GM19193 (cell line): ENCODE results near the gene TXNRD1.

ENCODE experiments used
- POLR2A ChIP-seq: IDR thresholded peaks from 4 replicates; pipeline ENCODE4 v1.6.1; 2011; ENCODE audit not compliant: insufficient read depth, insufficient read length; ENCODE audit errors: extremely low read depth

The TXNRD1 gene

DNA sequence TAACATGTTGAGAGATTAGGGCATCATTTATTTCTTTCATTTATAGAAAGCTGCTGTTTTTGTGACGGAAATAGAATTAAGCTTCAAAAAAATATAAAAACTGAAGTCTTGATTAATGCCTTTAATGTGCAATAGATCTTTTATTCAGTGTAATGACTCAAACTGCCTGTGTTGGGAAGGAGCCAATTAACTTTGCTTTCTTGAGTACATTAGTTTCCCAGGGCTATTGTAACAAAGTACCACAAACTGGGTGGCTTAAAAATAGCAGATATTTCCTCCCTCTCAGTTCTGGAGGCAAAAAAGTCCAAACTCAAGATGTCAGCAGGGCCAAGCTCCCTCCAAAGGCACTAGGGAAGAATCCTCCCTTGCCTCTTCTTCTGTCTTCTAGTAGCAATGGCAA, 124.6 kb downstream of the TXNRD1 start:
- no peak for TF ChIP-seq POLR2A

DNA sequence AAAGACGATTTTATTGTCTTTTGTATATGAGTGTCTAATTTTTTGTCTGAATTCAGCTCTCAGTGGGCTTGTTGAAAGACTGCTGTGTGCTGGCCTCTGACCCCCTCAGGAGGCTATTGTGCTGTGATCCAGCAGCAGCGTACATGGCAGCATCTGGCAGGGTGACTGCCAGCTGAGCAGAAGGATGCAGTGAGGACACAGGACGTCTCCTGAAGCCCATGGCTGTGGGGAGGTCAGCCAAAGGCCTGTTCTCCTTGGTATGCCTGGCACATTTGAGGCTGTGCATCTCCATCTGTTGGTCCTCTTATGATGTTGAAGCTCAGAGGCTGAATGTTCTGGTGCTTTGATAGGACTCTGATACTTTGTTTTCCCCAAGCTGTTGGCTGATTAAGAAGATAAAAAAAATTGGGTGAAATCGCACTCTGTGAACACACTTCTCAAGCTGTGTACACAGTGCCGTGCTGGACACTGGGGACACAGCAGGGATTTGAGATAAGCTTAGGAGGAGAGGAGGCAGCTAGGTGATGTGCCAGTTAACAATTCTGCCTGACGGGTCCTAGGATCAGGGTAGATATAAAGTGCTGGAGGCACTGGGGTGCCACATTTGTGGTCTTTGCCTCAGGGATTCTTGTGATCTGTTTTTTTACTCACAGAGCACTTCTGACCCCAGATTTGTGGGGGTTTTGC, 125.5 kb downstream of the TXNRD1 start:
- no peak for TF ChIP-seq POLR2A

DNA sequence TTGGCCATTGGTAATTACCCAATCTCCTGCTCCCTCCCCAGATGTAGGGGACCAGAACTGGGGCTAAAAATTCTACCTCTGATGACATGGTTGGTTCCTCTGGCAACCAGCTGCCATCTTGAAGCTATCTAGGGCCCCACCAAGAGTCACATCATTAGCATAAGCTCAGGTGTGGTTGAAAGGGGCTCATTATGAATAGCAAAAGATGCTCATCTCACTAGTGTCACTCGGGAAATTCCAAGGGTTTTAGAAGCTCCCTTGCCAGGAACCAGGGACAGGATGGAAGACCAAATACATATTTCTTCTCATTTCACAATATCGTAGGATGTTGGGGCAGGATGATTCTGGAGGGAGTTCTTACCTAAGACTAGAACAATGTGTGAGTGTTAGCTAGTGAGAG, 126.6 kb downstream of the TXNRD1 start:
- no peak for TF ChIP-seq POLR2A

DNA sequence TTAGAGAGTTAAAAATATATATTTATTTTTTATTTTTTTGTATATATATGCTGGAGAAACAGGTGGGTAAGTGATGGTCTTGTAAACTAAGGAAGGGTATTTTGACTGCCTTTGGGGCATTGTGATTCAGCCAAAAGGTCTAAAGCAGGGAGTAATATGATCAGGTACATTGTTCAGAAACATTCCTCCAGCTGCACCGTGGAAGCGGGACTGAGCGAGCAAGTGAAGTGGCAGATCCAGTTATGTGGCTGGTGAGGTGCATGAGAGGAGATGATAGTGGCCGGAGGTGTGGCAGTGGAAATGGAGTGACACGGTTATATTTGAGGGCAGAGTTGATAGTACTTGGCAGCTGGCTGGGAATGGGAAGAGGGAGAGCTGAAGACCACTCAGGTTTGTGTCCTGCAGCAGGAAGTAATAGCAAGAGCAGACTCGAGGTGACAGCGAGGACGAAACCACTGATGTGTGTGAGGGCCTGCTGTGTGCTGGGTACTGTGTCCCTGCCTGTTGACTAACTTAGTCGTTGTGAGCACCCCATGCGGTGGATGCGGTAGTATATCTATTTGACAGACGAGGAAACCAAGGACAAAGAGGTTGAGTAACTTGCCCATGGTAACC, 127.2 kb downstream of the TXNRD1 start:
- no peak for TF ChIP-seq POLR2A

DNA sequence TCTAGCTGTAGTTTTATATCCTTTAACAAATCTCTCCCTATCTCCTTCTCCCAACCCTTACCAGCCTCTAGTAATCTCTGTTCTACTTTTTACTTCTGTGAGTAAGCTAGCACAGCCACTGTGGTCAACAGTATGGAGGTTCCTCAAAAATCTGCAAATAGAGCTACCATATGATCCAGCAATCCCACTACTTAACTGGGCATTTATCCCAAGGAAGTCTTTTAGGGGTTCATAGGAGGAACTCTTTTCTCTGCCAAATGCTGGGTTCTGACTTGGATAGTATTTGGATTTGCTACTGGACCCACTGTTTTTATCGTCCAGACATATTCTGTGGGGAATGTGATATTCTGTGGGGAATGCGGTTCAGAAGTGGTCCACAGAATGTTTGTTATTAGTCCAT, 129.1 kb downstream of the TXNRD1 start:
- no peak for TF ChIP-seq POLR2A

DNA sequence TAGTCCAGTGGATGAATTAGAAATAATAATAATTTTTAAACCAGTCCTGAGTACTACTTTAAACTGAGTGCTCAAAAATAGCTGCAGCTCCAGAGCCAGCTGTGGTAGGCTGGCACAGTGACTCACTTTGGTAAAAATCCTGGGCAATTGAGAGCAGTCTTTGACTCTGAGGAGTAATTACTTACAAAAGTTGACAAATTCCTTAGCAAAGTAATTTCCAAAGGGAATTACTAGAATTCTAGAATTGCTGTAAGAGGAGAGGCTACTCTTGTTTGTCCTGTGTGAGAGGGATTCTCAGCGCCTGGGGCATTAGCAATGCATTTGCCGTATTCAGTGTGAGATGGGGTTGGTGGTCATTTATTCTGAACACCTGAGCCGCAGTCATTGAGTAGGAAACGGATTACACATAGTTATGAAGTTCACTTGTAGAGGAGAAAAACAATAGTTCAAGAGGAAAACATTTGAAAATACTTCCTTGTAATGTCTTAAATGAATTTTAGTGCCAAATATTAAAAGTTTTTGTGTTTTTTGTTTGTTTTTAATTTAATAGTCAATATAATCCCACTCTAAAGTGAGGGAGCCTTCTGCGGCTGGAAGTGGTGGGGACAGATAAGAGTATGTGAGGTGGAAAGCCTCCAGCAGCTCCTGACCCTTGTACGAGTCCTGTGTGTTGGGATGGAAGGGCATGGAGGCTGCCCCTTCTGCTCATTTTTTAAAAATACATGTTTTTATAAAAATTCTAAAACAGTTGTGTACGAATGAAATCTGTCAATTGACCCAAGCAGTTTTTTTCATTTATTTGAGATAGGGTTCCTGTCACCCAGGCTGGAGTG, 129.9 kb downstream of the TXNRD1 start:
- TF ChIP-seq POLR2A = no peak

DNA sequence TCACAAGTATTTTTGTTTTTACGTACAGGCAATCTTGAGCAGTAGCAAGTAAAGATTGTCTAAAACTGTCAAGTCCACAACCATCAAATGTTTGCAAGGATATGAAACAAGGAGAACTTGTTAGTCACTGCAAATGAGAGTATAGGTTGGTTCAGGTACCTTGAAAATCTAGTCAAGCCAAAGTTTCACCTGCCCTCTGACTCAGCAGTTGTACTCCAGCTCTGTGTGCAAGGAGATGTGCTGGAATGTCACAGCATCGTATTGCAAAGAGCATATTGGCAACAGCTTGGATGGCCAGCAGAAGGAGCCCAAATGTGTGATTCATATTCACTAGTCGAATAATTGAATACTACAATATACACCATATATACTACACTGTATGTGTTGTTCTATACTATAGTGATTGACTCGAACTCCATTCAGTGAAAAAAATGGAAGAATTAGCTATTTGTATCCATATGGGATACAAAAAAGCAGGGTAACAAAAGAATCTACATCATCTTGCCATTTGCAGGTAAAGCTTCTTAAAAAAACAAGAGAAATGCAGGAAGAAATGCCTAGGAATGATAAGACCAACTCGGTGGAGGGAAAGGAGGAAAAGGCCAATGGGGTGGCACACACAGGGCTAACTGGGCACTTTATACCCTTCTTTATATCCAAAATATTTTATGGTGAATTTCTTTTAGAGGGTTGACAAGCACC, 131.9 kb downstream of the TXNRD1 start:
- TF ChIP-seq POLR2A = no peak

DNA sequence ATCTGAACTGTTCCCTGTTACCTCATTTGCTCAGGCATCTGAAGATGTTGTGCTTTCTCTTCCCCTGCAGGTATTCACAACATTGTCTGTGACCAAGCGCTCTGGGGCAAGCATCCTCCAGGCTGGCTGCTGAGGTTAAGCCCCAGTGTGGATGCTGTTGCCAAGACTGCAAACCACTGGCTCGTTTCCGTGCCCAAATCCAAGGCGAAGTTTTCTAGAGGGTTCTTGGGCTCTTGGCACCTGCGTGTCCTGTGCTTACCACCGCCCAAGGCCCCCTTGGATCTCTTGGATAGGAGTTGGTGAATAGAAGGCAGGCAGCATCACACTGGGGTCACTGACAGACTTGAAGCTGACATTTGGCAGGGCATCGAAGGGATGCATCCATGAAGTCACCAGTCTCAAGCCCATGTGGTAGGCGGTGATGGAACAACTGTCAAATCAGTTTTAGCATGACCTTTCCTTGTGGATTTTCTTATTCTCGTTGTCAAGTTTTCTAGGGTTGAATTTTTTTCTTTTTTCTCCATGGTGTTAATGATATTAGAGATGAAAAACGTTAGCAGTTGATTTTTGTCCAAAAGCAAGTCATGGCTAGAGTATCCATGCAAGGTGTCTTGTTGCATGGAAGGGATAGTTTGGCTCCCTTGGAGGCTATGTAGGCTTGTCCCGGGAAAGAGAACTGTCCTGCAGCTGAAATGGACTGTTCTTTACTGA, 132.9 kb downstream of the TXNRD1 start:
- TF ChIP-seq POLR2A = no peak

DNA sequence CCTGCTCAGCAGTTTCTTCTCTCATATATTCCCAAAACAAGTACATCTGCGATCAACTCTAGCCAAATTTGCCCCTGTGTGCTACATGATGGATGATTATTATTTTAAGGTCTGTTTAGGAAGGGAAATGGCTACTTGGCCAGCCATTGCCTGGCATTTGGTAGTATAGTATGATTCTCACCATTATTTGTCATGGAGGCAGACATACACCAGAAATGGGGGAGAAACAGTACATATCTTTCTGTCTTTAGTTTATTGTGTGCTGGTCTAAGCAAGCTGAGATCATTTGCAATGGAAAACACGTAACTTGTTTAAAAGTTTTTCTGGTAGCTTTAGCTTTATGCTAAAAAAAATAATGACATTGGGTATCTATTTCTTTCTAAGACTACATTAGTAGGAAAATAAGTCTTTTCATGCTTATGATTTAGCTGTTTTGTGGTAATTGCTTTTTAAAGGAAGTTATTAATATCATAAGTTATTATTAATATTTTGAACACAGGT, 133.5 kb downstream of the TXNRD1 start:
- TF ChIP-seq POLR2A = no peak

DNA sequence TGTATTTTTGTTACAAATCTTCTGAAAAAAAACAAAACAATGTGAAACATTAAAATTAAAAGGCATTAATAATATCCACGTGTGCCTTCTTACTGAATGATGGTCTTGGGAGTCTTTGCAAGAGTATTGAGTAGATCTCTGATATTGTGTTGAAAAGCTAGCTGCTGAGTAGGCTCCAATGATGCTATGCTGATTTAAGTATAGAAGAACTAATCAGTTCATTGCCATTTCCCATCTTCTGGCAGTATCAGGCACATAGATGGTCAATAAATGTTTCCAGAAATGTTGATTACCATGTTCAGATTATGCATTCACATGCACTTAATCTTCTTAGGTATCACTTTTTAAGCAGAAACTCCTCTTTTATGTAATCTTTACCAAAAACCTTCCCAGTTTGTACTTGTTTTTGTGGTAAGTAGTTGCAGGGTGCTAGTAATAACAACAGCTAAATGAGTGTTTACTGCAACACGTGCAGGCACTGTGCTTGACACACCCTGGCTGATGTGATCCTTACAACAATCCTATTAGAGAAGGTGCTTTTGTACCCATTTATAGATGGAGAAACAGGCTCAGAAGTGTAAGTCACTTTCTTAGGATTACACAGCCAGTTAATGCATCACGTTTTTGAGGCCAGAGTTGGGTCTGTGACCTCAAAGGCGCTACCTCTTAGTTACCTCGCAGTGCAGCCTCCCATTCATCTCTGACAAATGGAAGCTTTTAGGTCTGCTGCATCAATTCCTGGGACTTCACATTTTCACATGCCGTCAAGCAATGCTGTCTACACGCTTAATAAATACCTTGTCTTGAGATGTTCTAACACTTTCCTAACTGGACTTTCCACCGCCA, 134.9 kb downstream of the TXNRD1 start:
- TF ChIP-seq POLR2A = no peak

DNA sequence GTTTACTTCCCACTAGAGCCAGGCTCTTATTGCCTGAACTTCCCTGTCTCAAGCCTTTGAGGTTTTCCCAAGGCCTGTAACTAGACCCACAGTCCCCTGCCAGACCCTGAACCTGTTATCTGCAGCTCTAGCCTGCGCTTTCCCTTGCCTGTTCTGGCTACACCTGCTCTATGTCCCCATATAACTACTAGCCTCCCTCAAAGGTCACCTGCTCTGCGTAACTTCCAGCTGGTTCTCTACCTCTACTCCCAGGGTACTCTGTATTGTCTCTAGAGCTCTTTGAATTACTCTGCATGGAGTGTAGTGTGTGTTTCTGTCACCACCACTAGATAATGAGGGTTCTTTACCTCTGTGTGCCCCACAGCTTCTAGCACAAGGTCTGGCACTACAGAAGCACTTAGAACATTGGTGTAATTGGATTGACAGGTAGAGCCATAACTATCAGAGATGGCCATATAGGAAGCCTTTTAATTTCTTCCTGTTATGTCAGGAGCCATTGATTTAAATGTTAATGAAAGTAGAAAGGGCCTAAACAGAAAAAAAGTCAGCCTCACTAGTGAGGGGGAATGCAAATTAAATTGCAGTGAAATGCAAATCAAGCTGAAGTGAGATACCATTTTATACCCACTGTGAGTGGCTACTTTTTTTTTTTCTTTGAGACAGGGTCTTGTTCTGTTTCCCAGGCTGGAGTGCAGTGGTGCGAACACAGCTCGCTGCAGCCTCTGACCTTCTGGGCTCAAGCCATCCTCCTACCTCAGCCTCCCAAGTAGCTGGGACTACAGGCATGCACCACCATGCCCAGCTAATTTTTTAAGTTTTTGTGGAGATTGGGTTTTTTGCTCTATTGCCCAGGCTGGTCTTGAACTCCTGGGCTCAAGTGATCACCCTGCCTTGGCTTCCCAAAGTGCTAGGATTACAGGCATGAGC, 135.7 kb downstream of the TXNRD1 start:
- TF ChIP-seq POLR2A = no peak

DNA sequence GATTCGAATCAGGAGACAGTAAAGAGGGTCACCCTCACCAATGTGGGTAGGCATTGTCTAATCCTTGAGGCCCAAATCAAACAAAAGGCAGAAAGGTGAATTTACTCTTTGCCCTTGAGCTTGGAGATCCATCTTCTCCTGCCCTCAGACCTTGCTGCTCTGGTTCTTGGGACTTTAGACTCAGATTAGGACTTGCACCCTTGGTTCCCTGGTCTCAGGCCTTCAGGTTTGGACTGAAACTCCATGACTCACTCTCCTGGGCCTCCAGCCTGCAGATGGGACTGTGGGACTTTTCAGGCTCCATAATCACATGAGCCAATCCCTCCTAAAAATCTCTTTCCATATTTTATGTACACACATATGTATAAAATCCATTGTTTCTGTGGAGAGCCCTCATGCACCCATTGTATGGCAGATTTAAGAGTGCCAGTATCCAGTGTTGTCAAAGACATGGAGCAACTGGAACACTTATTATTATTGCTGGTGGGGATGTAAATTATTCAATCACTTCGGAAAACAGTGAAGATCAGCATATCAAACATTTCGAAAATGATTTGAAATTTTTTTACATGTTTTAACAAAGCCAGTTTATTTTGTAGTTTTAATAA, 136.6 kb downstream of the TXNRD1 start:
- TF ChIP-seq POLR2A = no peak
